Loucy (cell line): ENCODE data around the gene BCR.
A peak's percentile ranks its signal among the peaks of the same experiment; 100 is the strongest.

ENCODE experiments used
- H2AFZ ChIP-seq: fragments of 200-600 bp; sonication (generic); 2 replicates; pipeline ENCODE4 v1.6.0; 2016; ENCODE audit warnings: antibody characterized with exemption, mild to moderate bottlenecking, low read length, moderate library complexity
- H3F3A ChIP-seq: fragments of 200-600 bp; 2 replicates; pipeline ENCODE4 v1.6.0; 2016; ENCODE audit warnings: antibody characterized with exemption, low read depth, mild to moderate bottlenecking
- H3K27me3 ChIP-seq: fragments of 200-600 bp; sonication (generic); 2 replicates; pipeline ENCODE4 v1.6.1; 2014; ENCODE audit warnings: low read length, mild to moderate bottlenecking; ENCODE audit not compliant: insufficient read depth, poor library complexity, severe bottlenecking
- H3K36me3 ChIP-seq: fragments of 200-600 bp; sonication (generic); 2 replicates; pipeline ENCODE4 v1.6.1; 2016; ENCODE audit warnings: low read length; ENCODE audit not compliant: insufficient read depth
- H3K4me1 ChIP-seq: fragments of 200-600 bp; sonication (generic); 2 replicates; pipeline ENCODE4 v1.5.1; 2014; ENCODE audit warnings: low read length, mild to moderate bottlenecking; ENCODE audit not compliant: insufficient read depth, poor library complexity, severe bottlenecking
- H3K4me2 ChIP-seq: fragments of 200-600 bp; sonication (generic); 2 replicates; pipeline ENCODE4 v1.6.0; 2014; ENCODE audit warnings: antibody characterized with exemption, low read length, low read depth, mild to moderate bottlenecking; ENCODE audit not compliant: poor library complexity, severe bottlenecking
- H3K4me3 ChIP-seq: fragments of 200-600 bp; sonication (generic); 2 replicates; pipeline ENCODE4 v1.5.1; 2014; ENCODE audit warnings: low read length, mild to moderate bottlenecking, mixed read lengths; ENCODE audit not compliant: poor library complexity, severe bottlenecking
- H3K79me2 ChIP-seq: fragments of 200-600 bp; sonication (generic); 2 replicates; pipeline ENCODE4 v1.6.1; 2014; ENCODE audit warnings: low read length; ENCODE audit not compliant: insufficient read depth
- H3K9ac ChIP-seq: fragments of 200-600 bp; sonication (generic); 2 replicates; pipeline ENCODE4 v1.6.0; 2014; ENCODE audit warnings: mild to moderate bottlenecking, low read depth, low read length, moderate library complexity; ENCODE audit not compliant: poor library complexity, severe bottlenecking
- H3K9me2 ChIP-seq: fragments of 200-600 bp; sonication (generic); replicated peaks from 2 replicates; pipeline ENCODE4 v1.6.1; 2016; ENCODE audit warnings: low read depth, low read length, mixed read lengths
- H3K9me3 ChIP-seq: fragments of 200-600 bp; sonication (generic); 2 replicates; pipeline ENCODE4 v1.6.1; 2014; ENCODE audit warnings: mild to moderate bottlenecking, antibody characterized with exemption, low read length, low read depth; ENCODE audit not compliant: insufficient read depth
- H4K20me1 ChIP-seq: fragments of 200-600 bp; sonication (generic); 2 replicates; pipeline ENCODE4 v1.6.0; 2014; ENCODE audit warnings: antibody characterized with exemption, low read length, mild to moderate bottlenecking; ENCODE audit not compliant: insufficient read depth, poor library complexity, severe bottlenecking
- EZH2phosphoT487 ChIP-seq: fragments of 200-600 bp; IDR thresholded peaks from 2 replicates; pipeline ENCODE4 v1.6.1; 2018; ENCODE audit warnings: antibody characterized with exemption, mild to moderate bottlenecking, moderate library complexity, borderline replicate concordance
- TF ChIP-seq, protein P1 (sequence below): fragments of 200-600 bp; sonication (generic); conservative IDR thresholded peaks from 2 replicates; pipeline ENCODE4 v1.5.1; 2014; ENCODE audit warnings: mild to moderate bottlenecking, antibody characterized with exemption, low read length

Gene BCR

DNA sequence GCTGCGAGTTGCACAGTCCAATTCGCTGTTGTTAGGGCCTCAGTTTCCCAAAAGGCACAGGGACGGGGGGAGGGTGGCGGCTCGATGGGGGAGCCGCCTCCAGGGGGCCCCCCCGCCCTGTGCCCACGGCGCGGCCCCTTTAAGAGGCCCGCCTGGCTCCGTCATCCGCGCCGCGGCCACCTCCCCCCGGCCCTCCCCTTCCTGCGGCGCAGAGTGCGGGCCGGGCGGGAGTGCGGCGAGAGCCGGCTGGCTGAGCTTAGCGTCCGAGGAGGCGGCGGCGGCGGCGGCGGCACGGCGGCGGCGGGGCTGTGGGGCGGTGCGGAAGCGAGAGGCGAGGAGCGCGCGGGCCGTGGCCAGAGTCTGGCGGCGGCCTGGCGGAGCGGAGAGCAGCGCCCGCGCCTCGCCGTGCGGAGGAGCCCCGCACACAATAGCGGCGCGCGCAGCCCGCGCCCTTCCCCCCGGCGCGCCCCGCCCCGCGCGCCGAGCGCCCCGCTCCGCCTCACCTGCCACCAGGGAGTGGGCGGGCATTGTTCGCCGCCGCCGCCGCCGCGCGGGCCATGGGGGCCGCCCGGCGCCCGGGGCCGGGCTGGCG lies at the start of gene BCR:
Gene BCR, plus strand, starts transcription at position 209 of the 592 bp plus-strand sequence. CDS start 452 bp downstream, outside the sequence.
- Histone ChIP-seq H3K9me2 (no peaks in the 10 kb centered on the region), H3K36me3 (0 out of 2 replicates have a peak, but pooled peaks cover 3% of the 10 kb centered on the region), H3K79me2 (peaks cover 65% of the 10 kb centered on the region), H2AFZ (0 out of 2 replicates have a peak within 1 kb of the TSS, but pooled peaks have one; percentile 32), H3K4me3 (peak within 1 kb of the TSS; percentile 99), H3K27me3 (peaks cover 7% of the 10 kb centered on the region), H3F3A (peaks cover 4% of the 10 kb centered on the region), H3K9me3 (peaks cover 14% of the 10 kb centered on the region; the same call in 1 of the 2 replicates), H3K9ac (peak within 1 kb of the TSS; percentile 97), H3K4me1 (peaks cover 22% of the 10 kb centered on the region), H4K20me1 (peaks cover 53% of the 10 kb centered on the region), H3K4me2 (peak within 1 kb of the TSS; percentile 88)
- TF ChIP-seq, protein P1, sequence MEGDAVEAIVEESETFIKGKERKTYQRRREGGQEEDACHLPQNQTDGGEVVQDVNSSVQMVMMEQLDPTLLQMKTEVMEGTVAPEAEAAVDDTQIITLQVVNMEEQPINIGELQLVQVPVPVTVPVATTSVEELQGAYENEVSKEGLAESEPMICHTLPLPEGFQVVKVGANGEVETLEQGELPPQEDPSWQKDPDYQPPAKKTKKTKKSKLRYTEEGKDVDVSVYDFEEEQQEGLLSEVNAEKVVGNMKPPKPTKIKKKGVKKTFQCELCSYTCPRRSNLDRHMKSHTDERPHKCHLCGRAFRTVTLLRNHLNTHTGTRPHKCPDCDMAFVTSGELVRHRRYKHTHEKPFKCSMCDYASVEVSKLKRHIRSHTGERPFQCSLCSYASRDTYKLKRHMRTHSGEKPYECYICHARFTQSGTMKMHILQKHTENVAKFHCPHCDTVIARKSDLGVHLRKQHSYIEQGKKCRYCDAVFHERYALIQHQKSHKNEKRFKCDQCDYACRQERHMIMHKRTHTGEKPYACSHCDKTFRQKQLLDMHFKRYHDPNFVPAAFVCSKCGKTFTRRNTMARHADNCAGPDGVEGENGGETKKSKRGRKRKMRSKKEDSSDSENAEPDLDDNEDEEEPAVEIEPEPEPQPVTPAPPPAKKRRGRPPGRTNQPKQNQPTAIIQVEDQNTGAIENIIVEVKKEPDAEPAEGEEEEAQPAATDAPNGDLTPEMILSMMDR = no peak
- no peak for TF ChIP-seq EZH2phosphoT487

DNA sequence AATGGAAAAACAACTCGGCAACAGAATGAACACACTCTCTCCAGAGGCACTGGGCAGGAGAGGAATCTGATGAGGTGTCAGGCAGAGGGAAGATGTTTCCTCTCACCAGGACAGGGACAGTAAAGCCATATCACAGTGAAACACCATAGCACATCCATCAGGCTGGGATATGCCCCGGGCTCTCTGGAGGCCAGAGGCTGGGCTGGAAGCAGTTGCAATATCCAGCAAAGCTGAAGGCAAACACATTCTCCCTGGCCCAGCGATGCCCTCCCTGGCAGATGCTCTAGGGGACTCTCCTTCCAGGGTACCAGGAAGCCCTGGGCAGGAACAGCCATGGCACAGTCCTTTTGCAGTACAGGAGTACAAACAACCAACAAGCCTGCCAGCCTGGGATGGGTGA lies 49.6 kb upstream of the BCR start:
- no peak for TF ChIP-seq EZH2phosphoT487
- TF ChIP-seq, protein P1 = no peak
- H3K27me3 ChIP-seq = no peaks in the 10 kb centered on the region
- no peaks in the 10 kb centered on the region for H3K9me3 ChIP-seq
- H3K9me2 ChIP-seq = no peaks in the 10 kb centered on the region
- H3K4me1 ChIP-seq = peaks cover 8% of the 10 kb centered on the region
- H3K4me2 ChIP-seq = no peak overlapping the region
- H3K4me3 ChIP-seq = no peak overlapping the region
- H3K79me2 ChIP-seq = no peaks in the 10 kb centered on the region
- H4K20me1 ChIP-seq = no peaks in the 10 kb centered on the region
- no peaks in the 10 kb centered on the region for H3F3A ChIP-seq
- no peak overlapping the region for H2AFZ ChIP-seq
- no peaks in the 10 kb centered on the region for H3K36me3 ChIP-seq
- no peak overlapping the region for H3K9ac ChIP-seq

DNA sequence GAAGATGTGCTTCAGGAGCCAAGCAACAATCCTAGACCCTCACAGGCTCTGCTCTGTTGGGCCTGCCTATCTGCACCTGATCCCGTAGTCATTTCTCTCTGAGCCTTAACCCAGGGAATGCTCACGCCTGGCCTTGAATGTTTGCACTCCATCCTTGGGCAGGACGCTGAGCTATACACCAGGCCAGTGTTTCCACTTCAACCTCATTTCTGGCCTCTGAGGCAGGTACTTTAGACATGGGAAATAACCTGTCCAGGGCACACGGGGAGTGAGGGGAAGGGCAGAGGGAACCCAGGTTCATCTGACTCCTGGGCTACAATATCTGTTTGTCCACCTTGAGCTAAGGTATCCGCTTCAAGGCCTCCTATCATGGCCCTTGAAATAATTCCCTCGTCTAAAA lies 48.4 kb upstream of the BCR start:
- peaks cover 20% of the 10 kb centered on the region for H3K4me1 ChIP-seq
- no peaks in the 10 kb centered on the region for H3K27me3 ChIP-seq

More for the DNA sequence above, 48.4 kb upstream of the BCR start:
- no peaks in the 10 kb centered on the region for H3K36me3 ChIP-seq
- no peaks in the 10 kb centered on the region for H3K79me2 ChIP-seq
- no peak overlapping the region for H3K4me3 ChIP-seq
- H3K4me2 ChIP-seq = no peak overlapping the region
- H4K20me1 ChIP-seq = no peaks in the 10 kb centered on the region
- no peaks in the 10 kb centered on the region for H3K9me2 ChIP-seq
- H3K9ac ChIP-seq = no peak overlapping the region
- no peak overlapping the region for H2AFZ ChIP-seq
- no peaks in the 10 kb centered on the region for H3K9me3 ChIP-seq
- no peaks in the 10 kb centered on the region for H3F3A ChIP-seq
- TF ChIP-seq, protein P1 = no peak
- TF ChIP-seq EZH2phosphoT487 = no peak
